ENCODE results near the gene UGT2B28. TPM values are rescaled to one million over a fixed set of nuclear protein-coding genes. Genes with fewer than 3 reads are reported as not detected.
"Not testable (repeated sequence)": the region's sequence is repeated elsewhere in the genome, so short reads cannot be mapped to it uniquely, and the experiment has no call there.

UGT2B28 gene
- total RNA-seq, 4 donors from 2014 or later, result not detected

GRCh38 chr4:69335485-69335884 is 55.2 kb downstream of the UGT2B28 start:
- H3K4me3 ChIP-seq; H3K9me3 ChIP-seq; H3K27ac ChIP-seq; H3K27me3 ChIP-seq; H3K4me1 ChIP-seq; intact Hi-C loops (cut with DNase I; ENCODE audit: low total_unique reads); H3K36me3 ChIP-seq; DNase-seq: not testable (repeated sequence)
- TF ChIP-seq, protein P1, sequence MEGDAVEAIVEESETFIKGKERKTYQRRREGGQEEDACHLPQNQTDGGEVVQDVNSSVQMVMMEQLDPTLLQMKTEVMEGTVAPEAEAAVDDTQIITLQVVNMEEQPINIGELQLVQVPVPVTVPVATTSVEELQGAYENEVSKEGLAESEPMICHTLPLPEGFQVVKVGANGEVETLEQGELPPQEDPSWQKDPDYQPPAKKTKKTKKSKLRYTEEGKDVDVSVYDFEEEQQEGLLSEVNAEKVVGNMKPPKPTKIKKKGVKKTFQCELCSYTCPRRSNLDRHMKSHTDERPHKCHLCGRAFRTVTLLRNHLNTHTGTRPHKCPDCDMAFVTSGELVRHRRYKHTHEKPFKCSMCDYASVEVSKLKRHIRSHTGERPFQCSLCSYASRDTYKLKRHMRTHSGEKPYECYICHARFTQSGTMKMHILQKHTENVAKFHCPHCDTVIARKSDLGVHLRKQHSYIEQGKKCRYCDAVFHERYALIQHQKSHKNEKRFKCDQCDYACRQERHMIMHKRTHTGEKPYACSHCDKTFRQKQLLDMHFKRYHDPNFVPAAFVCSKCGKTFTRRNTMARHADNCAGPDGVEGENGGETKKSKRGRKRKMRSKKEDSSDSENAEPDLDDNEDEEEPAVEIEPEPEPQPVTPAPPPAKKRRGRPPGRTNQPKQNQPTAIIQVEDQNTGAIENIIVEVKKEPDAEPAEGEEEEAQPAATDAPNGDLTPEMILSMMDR (IDR thresholded peaks at IDR 0.05), result peak in 1 of 5 experiments; percentile 28
- in situ Hi-C loops (cut with MboI; ENCODE audit: low pct_ligation_motif_present in 1 of 4, low pct_unique_long_range_greater_than_20kb in 1 of 4, low sequenced_read_pairs in 3 of 4), result loop anchor here in 1 of 4 donors (5.0 kb wide), 1 partner anchor 163 kb away; no protein-coding TSS in a partner anchor

DNA sequence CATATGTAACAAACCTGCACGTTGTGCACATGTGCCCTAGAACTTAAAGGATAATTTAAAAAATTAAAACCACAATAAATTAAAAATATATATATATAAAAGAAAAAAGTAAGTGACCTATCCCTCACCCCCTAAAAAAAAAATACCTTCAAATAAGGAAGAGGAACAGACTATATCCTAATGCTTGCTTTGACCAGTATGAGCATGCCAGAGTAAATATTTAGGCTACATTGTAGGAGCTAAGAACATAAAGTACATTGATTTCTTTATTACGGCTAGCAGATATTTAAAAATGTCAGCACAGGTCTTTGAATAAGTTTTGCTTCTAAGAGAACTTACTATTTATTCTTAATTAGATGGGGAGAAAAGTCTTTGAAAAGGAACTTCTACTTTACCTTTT is 62.8 kb downstream of the UGT2B28 start:
- H3K9me3 ChIP-seq; H3K4me1 ChIP-seq; H3K27me3 ChIP-seq; in situ Hi-C loops (cut with MboI; ENCODE audit: low pct_ligation_motif_present in 1 of 4, low pct_unique_long_range_greater_than_20kb in 1 of 4, low sequenced_read_pairs in 3 of 4); H3K4me3 ChIP-seq; DNase-seq; intact Hi-C loops (cut with DNase I; ENCODE audit: low total_unique reads); H3K36me3 ChIP-seq: not testable (repeated sequence)
- WGBS, 2 donors (ENCODE audit: low coverage in 1 of 2), result 44 to 56% methylated on average over 2 of the region's 2 CpGs
- H3K27ac ChIP-seq, result peak overlapping the region in 1 of 4 donors; percentile 6

DNA sequence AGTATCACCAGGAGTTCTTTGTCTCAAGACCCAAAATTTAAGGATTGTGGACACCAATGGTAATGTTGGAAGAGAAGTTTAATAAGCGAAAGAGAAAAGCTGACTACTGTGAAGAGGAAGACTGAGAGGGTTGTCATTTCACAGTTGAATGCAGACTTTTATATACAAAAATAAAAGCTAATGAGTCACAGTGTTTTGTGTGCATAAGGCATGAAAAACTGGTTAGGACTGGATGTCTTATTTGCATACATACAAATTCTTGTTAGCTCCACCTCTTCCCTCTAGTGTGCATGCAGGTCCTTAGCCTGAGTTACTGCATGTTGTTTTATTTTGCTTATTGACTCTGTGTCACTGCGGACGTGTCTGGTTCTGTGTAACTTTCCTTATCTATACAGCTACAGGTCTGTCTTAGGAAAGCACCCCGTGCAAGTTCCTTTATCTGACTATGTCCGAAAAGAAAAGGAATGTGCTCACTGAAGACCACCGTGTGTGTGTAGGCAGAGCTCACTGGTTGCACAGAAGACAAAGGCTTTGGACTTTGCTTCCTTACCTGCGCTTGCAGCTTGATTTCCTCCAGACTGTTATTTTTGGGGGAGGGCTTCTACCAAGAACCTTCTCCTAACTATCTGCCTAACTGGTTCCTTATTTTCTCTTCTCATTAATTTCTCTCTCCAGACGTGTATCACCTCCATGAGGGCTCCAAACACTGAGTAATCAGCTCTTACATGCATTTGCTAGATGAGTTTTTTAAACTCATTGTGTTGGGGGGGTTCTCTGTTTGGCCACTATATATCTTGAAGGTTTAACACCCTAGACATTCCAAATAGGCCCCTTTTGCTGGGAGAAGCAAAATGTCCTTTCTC is 63.5 kb downstream of the UGT2B28 start:
- in situ Hi-C loops (cut with MboI; ENCODE audit: low pct_ligation_motif_present in 1 of 4, low pct_unique_long_range_greater_than_20kb in 1 of 4, low sequenced_read_pairs in 3 of 4); H3K9me3 ChIP-seq; H3K4me3 ChIP-seq; intact Hi-C loops (cut with DNase I; ENCODE audit: low total_unique reads); DNase-seq; H3K4me1 ChIP-seq; H3K27me3 ChIP-seq; H3K36me3 ChIP-seq: not testable (repeated sequence)
- WGBS, 2 donors (ENCODE audit: low coverage in 1 of 2), result 34 to 47% methylated on average over 8 of the region's 8 CpGs
- H3K27ac ChIP-seq, result peak overlapping the region in 1 of 4 donors; percentile 6

Other genes starting within 250 kb of the UGT2B28 start
- gene UGT2B7, start 184.0 kb upstream of the UGT2B28 start, total RNA-seq, result 1 to 10 TPM in 3 of 4 donors, not detected in 1; 2.4 to 8.7 (median 5.6) TPM
- gene UGT2B11, start 65.7 kb upstream of the UGT2B28 start, total RNA-seq, result under 1 TPM in 1 of 4 donors, not detected in 3; 0.96 TPM
- not detected for gene UGT2B4, start 215.4 kb downstream of the UGT2B28 start, total RNA-seq